SK-N-SH treated with all-trans-retinoic acid at 6 μM for 48 hours (cell line): ENCODE data around the gene UNG.

ENCODE experiments used
- CREB5 ChIP-seq: fragments of 250-450 bp; sonication (Bioruptor Pico); IDR thresholded peaks from 2 replicates; pipeline ENCODE4 v1.5.1; 2020; ENCODE audit warnings: low read depth, mild to moderate bottlenecking, moderate library complexity
- OSR1 ChIP-seq: fragments of 250-450 bp; sonication (Bioruptor Pico); IDR thresholded peaks from 2 replicates; pipeline ENCODE4 v1.8.0; 2022; ENCODE audit warnings: moderate library complexity, mild to moderate bottlenecking, inconsistent platforms
- PPARA ChIP-seq: fragments of 250-450 bp; sonication (Bioruptor Pico); IDR thresholded peaks from 2 replicates; pipeline ENCODE4 v1.5.0; 2020; ENCODE audit warnings: mild to moderate bottlenecking, borderline replicate concordance
- SNAI2 ChIP-seq: fragments of 250-450 bp; sonication (Bioruptor Pico); IDR thresholded peaks from 2 replicates; pipeline ENCODE4 v1.5.0; 2020; ENCODE audit warnings: mild to moderate bottlenecking, moderate library complexity
- TCF4 ChIP-seq: fragments of 250-450 bp; sonication (Bioruptor Pico); IDR thresholded peaks from 2 replicates; pipeline ENCODE4 v1.8.0; 2021; ENCODE audit warnings: mild to moderate bottlenecking, moderate library complexity, borderline replicate concordance
- TOX ChIP-seq: fragments of 250-450 bp; sonication (Bioruptor Pico); IDR thresholded peaks from 2 replicates; pipeline ENCODE4 v1.8.0; 2021; ENCODE audit warnings: mild to moderate bottlenecking, moderate library complexity, borderline replicate concordance
- ZC3H10 ChIP-seq: fragments of 250-450 bp; sonication (Bioruptor Pico); IDR thresholded peaks from 2 replicates; pipeline ENCODE4 v1.5.1; 2021; ENCODE audit warnings: mild to moderate bottlenecking, moderate library complexity
- ZFP3 ChIP-seq: fragments of 250-450 bp; sonication (Bioruptor Pico); IDR thresholded peaks from 2 replicates; pipeline ENCODE4 v1.5.0; 2020; ENCODE audit warnings: mild to moderate bottlenecking, moderate library complexity
- TF ChIP-seq, protein P1 (sequence below): fragments of 250-450 bp; sonication (Bioruptor Pico); IDR thresholded peaks from 2 replicates; pipeline ENCODE4 v1.8.0; 2020; ENCODE audit warnings: mild to moderate bottlenecking, moderate library complexity, borderline replicate concordance

DNA sequence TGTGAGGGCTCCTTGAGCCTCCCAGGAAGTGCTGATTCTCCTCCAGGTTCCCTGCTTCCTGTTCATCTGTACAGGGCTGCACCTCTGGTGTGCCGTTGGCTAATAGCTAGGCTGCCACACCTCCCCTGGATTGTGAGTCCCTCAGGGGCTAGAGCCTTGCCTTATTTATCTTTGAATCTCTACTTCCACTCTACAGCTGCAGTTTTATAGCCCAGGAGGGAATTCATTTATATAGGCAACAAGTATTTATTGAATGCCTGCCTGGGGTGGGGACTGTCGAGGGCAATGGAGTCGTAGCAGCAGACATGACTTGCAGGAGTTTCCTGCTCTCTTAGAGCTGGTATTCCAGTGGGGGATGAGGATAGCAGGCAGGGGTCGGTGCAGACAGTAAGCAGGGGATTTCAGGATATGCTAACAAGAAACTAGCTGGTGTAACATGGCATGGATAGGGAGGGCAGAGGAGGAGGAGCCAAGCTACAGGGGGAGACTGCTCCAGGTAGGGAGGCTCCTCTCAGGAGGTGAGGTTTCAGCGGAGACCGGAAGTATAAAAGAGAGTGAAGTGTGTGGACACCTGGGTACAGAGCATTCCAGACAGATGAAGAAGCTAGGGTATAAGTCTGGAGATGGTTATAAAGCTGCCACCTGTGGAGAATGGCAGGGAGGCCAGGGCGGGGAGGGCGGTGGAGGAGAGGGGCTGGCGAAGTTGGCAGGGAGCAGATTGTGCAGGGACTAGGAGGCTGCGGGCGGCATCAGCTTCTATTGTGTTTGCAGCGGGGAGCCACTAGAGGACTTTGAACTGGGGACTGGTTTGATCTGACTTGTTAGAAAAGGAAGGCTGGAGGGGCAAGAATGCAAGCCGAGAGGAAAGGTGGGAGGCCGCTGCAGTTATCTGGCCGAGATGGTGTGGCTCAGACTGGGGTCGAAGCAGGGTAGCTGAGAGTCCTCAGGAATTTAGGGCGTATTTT, 27.8 kb upstream of the UNG start:
- TF ChIP-seq CREB5 (CRISPR knock-in tag) (no peak), PPARA (CRISPR knock-in tag) (no peak), ZFP3 (no peak), SNAI2 (CRISPR knock-in tag) (no peak), TOX (CRISPR knock-in tag) (no peak), OSR1 (no peak), TCF4 (CRISPR knock-in tag) (no peak), ZC3H10 (CRISPR knock-in tag) (no peak)
- TF ChIP-seq, protein P1, sequence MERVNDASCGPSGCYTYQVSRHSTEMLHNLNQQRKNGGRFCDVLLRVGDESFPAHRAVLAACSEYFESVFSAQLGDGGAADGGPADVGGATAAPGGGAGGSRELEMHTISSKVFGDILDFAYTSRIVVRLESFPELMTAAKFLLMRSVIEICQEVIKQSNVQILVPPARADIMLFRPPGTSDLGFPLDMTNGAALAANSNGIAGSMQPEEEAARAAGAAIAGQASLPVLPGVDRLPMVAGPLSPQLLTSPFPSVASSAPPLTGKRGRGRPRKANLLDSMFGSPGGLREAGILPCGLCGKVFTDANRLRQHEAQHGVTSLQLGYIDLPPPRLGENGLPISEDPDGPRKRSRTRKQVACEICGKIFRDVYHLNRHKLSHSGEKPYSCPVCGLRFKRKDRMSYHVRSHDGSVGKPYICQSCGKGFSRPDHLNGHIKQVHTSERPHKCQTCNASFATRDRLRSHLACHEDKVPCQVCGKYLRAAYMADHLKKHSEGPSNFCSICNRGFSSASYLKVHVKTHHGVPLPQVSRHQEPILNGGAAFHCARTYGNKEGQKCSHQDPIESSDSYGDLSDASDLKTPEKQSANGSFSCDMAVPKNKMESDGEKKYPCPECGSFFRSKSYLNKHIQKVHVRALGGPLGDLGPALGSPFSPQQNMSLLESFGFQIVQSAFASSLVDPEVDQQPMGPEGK (CRISPR knock-in tag), result no peak
